Keratinocyte (primary cell): ENCODE results near the gene GRAMD4. TPM values are rescaled to one million over a fixed set of nuclear protein-coding genes. Genes with fewer than 3 reads are reported as not detected.

Source experiments
- DNase-seq: peaks from one replicate; pipeline ENCODE4 v3.0.0-alpha.2; 2011; ENCODE audit warnings: low read depth, missing footprints, low spot score
- FAIRE-seq: peaks from 2 replicates; lab custom pipeline; 2011; peaks lifted over from hg19 to GRCh38; lab: Jason Lieb, UNC
- H2AFZ ChIP-seq: 2 replicates; pipeline ENCODE4 v1.6.0; 2012; ENCODE audit warnings: low read length, control low read depth, inconsistent platforms; ENCODE audit not compliant: control insufficient read depth
- H3K27ac ChIP-seq: 2 replicates; pipeline ENCODE4 v1.5.1; 2011; ENCODE audit warnings: low read length; ENCODE audit not compliant: control insufficient read depth, insufficient read depth
- H3K27me3 ChIP-seq: 3 replicates; pipeline ENCODE4 v1.6.0; 2011; ENCODE audit warnings: low read length; ENCODE audit not compliant: control insufficient read depth, insufficient read depth; ENCODE audit errors: extremely low read depth
- H3K36me3 ChIP-seq, 2 experiments: 2 replicates in 1 of 2; 3 replicates in 1 of 2; pipeline ENCODE4 v1.5.1; 2011; ENCODE audit warnings: low read length in 2 of 2, mild to moderate bottlenecking in 1 of 2; ENCODE audit not compliant: control insufficient read depth in 2 of 2, insufficient read depth in 2 of 2; ENCODE audit errors: extremely low read depth in 1 of 2
- H3K4me1 ChIP-seq: 3 replicates; pipeline ENCODE4 v1.5.1; 2011; ENCODE audit warnings: low read length; ENCODE audit not compliant: control insufficient read depth, insufficient read depth; ENCODE audit errors: extremely low read depth
- H3K4me2 ChIP-seq: 3 replicates; pipeline ENCODE4 v1.6.0; 2011; ENCODE audit warnings: low read depth, low read length; ENCODE audit not compliant: control insufficient read depth, insufficient read depth; ENCODE audit errors: extremely low read depth
- H3K4me3 ChIP-seq, 3 experiments: fragments of 200-600 bp in 1 of 3; sonication (generic) in 1 of 3; 2 replicates in 2 of 3; 3 replicates in 1 of 3; pipeline ENCODE4 v1.5.1; 2011 to 2016; ENCODE audit warnings: low read length in 3 of 3, mild to moderate bottlenecking in 3 of 3, control low read depth in 2 of 3, inconsistent platforms in 1 of 3, low read depth in 1 of 3, mixed read lengths in 1 of 3, mixed run types in 1 of 3, moderate library complexity in 1 of 3; ENCODE audit not compliant: control insufficient read depth in 2 of 3, insufficient read depth in 2 of 3; ENCODE audit errors: extremely low read depth in 1 of 3
- H3K79me2 ChIP-seq: 2 replicates; pipeline ENCODE4 v1.6.0; 2012; ENCODE audit warnings: low read length; ENCODE audit not compliant: control insufficient read depth, insufficient read depth
- H3K9ac ChIP-seq: 3 replicates; pipeline ENCODE4 v1.6.0; 2011; ENCODE audit warnings: low read length; ENCODE audit not compliant: control insufficient read depth, insufficient read depth; ENCODE audit errors: extremely low read depth
- H3K9me1 ChIP-seq: 3 replicates; pipeline ENCODE4 v1.6.0; 2011; ENCODE audit warnings: low read length; ENCODE audit not compliant: control insufficient read depth, insufficient read depth; ENCODE audit errors: extremely low read depth
- H3K9me3 ChIP-seq: 2 replicates; pipeline ENCODE4 v1.5.1; 2012; ENCODE audit warnings: low read depth, low read length; ENCODE audit not compliant: control insufficient read depth
- H4K20me1 ChIP-seq: 3 replicates; pipeline ENCODE4 v1.6.0; 2011; ENCODE audit warnings: low read length; ENCODE audit not compliant: control insufficient read depth, insufficient read depth; ENCODE audit errors: extremely low read depth
- EZH2 ChIP-seq: IDR thresholded peaks from one replicate; pipeline ENCODE4 v1.6.1; 2012; ENCODE audit warnings: inconsistent platforms, mild to moderate bottlenecking, low read length, moderate library complexity
- dilution Hi-C: fragments of 300-500 bp; cut with MboI; formaldehyde crosslinking; loops from one replicate; pipeline ENCODE4 v1.7.0; 2020; ENCODE audit warnings: low sequenced_read_pairs; ENCODE audit not compliant: extremely low pct_ligation_motif_present
- polyA plus RNA-seq, 5 experiments: library from polyadenylated mRNA; depleted of rRNA in 3 of 5; stranded (reverse) in 3 of 5; stranded (forward) in 1 of 5; unstranded in 1 of 5; fragments of >200 nt; gene quantifications; 1 replicate in 1 of 5; 2 replicates in 3 of 5; 3 replicates in 1 of 5; pipeline versions ENCODE4 v1.2.1 to v1.2.3, GENCODE V29; 2011 to 2012; ENCODE audit warnings: missing spikeins in 2 of 5, low read depth in 1 of 5, low replicate concordance in 1 of 5
- TF ChIP-seq, protein P1 (sequence below), 3 experiments: IDR thresholded peaks in 1 of 3; conservative IDR thresholded peaks in 1 of 3; optimal IDR thresholded peaks in 1 of 3; 2 replicates in 2 of 3; 3 replicates in 1 of 3; pipeline versions ENCODE3 to v1.5.1; 2011; ENCODE audit warnings: low read length in 3 of 3, mild to moderate bottlenecking in 3 of 3, moderate library complexity in 2 of 3, control low read depth in 1 of 3, inconsistent platforms in 1 of 3; ENCODE audit not compliant: insufficient read depth in 2 of 3; ENCODE audit errors: extremely low read depth in 1 of 3

Gene GRAMD4
- polyA plus RNA-seq, 1 donor (not counting 4 experiments of a cell fraction or from before 2014, with no cell fraction given): 17.3 TPM

DNA sequence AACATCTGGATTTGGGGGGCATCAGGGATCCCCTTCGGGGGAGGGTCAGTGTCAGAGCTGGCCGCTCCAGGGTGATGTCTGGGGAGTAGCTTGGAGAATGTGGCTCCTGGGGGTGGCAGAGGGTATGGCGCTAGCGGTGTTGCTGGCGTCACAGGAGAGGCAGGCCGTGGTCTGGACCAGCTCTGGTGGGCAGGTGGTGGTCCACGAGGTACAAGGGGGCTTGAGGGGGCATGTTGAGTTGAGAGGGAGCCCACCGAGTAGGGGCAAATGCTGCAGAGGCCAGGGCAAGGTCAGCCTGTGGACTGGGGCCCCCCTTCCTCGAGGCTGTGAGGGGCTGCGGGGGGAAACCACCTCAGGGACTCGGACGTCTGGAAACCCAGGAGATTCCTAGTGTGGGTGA lies 8.6 kb downstream of the GRAMD4 start:
- Histone ChIP-seq H3K36me3 (no peaks in the 10 kb centered on the region), H3K9me1 (peaks cover 5% of the 10 kb centered on the region), H3K27me3 (no peaks in the 10 kb centered on the region), H3K4me3 (no peak overlapping the region), H4K20me1 (no peaks in the 10 kb centered on the region), H3K9ac (no peak overlapping the region), H3K79me2 (no peaks in the 10 kb centered on the region), H3K4me2 (no peak overlapping the region), H2AFZ (no peak overlapping the region), H3K9me3 (no peaks in the 10 kb centered on the region), H3K4me1 (peaks cover 43% of the 10 kb centered on the region), H3K27ac (no peak overlapping the region)
- dilution Hi-C loops: no loop called here
- TF ChIP-seq EZH2: no peak
- TF ChIP-seq, protein P1, sequence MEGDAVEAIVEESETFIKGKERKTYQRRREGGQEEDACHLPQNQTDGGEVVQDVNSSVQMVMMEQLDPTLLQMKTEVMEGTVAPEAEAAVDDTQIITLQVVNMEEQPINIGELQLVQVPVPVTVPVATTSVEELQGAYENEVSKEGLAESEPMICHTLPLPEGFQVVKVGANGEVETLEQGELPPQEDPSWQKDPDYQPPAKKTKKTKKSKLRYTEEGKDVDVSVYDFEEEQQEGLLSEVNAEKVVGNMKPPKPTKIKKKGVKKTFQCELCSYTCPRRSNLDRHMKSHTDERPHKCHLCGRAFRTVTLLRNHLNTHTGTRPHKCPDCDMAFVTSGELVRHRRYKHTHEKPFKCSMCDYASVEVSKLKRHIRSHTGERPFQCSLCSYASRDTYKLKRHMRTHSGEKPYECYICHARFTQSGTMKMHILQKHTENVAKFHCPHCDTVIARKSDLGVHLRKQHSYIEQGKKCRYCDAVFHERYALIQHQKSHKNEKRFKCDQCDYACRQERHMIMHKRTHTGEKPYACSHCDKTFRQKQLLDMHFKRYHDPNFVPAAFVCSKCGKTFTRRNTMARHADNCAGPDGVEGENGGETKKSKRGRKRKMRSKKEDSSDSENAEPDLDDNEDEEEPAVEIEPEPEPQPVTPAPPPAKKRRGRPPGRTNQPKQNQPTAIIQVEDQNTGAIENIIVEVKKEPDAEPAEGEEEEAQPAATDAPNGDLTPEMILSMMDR (optimal IDR thresholded peaks at IDR 0.05 in 1 of 3, IDR thresholded peaks at IDR 0.05 in 1 of 3, conservative IDR thresholded peaks at IDR 0.05 in 1 of 3; ENCODE audit: extremely low read depth in 1 of 3, insufficient read depth in 2 of 3, low read length in 3 of 3): no peak
- DNase-seq (no peak), FAIRE-seq (no peak)

DNA sequence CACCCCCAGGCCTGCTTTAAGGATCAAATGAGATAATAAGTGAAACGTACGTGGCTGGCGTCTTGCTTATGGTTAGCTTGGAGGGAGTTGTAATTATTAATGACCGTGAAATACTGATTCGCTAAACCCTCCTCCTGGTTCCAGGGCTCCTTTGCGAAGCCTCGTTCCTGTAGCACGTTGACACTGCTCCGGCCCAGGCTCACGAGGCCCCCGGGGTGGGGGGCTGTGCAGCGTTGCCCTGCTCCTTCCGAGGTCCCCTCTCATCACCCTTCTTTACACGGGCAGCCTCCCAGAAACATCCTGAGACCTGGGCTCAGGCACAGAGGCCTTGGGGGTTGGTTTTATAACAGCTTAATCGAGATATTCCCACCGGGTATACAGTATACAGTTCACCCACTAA lies 9.1 kb downstream of the GRAMD4 start:
- Histone ChIP-seq H3K9me1 (peaks cover 5% of the 10 kb centered on the region), H3K4me1 (peaks cover 48% of the 10 kb centered on the region), H3K4me2 (no peak overlapping the region), H3K4me3 (no peak overlapping the region), H3K36me3 (no peaks in the 10 kb centered on the region), H2AFZ (no peak overlapping the region), H4K20me1 (no peaks in the 10 kb centered on the region), H3K27me3 (no peaks in the 10 kb centered on the region), H3K9me3 (no peaks in the 10 kb centered on the region), H3K9ac (no peak overlapping the region), H3K79me2 (no peaks in the 10 kb centered on the region), H3K27ac (no peak overlapping the region)
- dilution Hi-C loops: no loop called here
- DNase-seq (no peak), FAIRE-seq (no peak)
- TF ChIP-seq, protein P1 (optimal IDR thresholded peaks at IDR 0.05 in 1 of 3, IDR thresholded peaks at IDR 0.05 in 1 of 3, conservative IDR thresholded peaks at IDR 0.05 in 1 of 3; ENCODE audit: extremely low read depth in 1 of 3, insufficient read depth in 2 of 3, low read length in 3 of 3): no peak
- no peak for TF ChIP-seq EZH2
